Stimulated activated CD4-positive, alpha-beta T cell treated with anti-CD3 and anti-CD28 coated beads, Interleukin-1b, Interleukin-23, amount 100 ng/mL, for 24 hours (primary cell): ENCODE data around the gene VKORC1.

Experiments
- DNase-seq, 4 experiments: peaks; one replicate each; pipeline ENCODE4 v3.0.0-alpha.2; 2020; ENCODE audit warnings: low read depth in 4 of 4, low spot score in 1 of 4

The VKORC1 gene

GRCh38 chr16:31130336-31130891 lies 35.8 kb upstream of the VKORC1 start:
- DNase-seq = no peak

GRCh38 chr16:31129568-31130335 lies 35.2 kb upstream of the VKORC1 start:
- DNase-seq = no peak

- DNase-seq = no peak
Measured at GRCh38 chr16:31128711-31129567, 34.3 kb upstream of the VKORC1 start.

- DNase-seq = no peak
Measured at GRCh38 chr16:31127182-31127581, 32.6 kb upstream of the VKORC1 start.

- no peak for DNase-seq
Measured at GRCh38 chr16:31125844-31126243, 31.2 kb upstream of the VKORC1 start.

- DNase-seq = no peak
Measured at GRCh38 chr16:31120129-31120528, 25.5 kb upstream of the VKORC1 start.

- no peak for DNase-seq
Measured at GRCh38 chr16:31118223-31119155, 23.9 kb upstream of the VKORC1 start.

GRCh38 chr16:31117384-31118222 lies 23.0 kb upstream of the VKORC1 start, which contains the start of gene KAT8:
Gene KAT8, plus strand, starts transcription at chr16:31117664. Its CDS starts 18 bp downstream, at chr16:31117682.
- peak; percentile 94 to 98 (median 96) for DNase-seq

- DNase-seq = no peak
Measured at GRCh38 chr16:31114468-31114867, 19.9 kb upstream of the VKORC1 start.

GRCh38 chr16:31113121-31114120 lies 18.8 kb upstream of the VKORC1 start:
- DNase-seq = no peak

GRCh38 chr16:31112711-31113110 lies 18.1 kb upstream of the VKORC1 start:
- no peak for DNase-seq

GRCh38 chr16:31111881-31112466 lies 17.4 kb upstream of the VKORC1 start:
- DNase-seq = no peak

GRCh38 chr16:31110106-31111034 lies 15.8 kb upstream of the VKORC1 start:
- no peak for DNase-seq

- DNase-seq = no peak
Measured at GRCh38 chr16:31109622-31110021, 15.0 kb upstream of the VKORC1 start.

- no peak for DNase-seq
Measured at GRCh38 chr16:31108794-31109558, 14.4 kb upstream of the VKORC1 start.

- peak; percentile 47 to 73 (median 58) for DNase-seq
Measured at GRCh38 chr16:31108035-31108793, 13.6 kb upstream of the VKORC1 start, which contains the start of gene BCKDK. Gene BCKDK, plus strand, starts transcription at chr16:31108386. Its CDS starts 838 bp downstream, at chr16:31109224.
